22Rv1 (cell line): Measurements from ENCODE around the gene PPP1R3D.
"Not testable (repeated sequence)": the region's sequence is repeated elsewhere in the genome, so short reads cannot be mapped to it uniquely, and the experiment has no call there.

ENCODE experiments used
- H3K27ac ChIP-seq: fragments of 450-650 bp; 2 replicates; pipeline ENCODE4 v1.5.1; 2017
- ZFX ChIP-seq: fragments of 450-650 bp; IDR thresholded peaks from 2 replicates; pipeline ENCODE4 v1.6.1; 2017; ENCODE audit warnings: antibody characterized with exemption, borderline replicate concordance
- TF ChIP-seq, protein P1 (sequence below): fragments of 450-650 bp; IDR thresholded peaks from 2 replicates; pipeline ENCODE4 v1.5.1; 2017; ENCODE audit warnings: mild to moderate bottlenecking

Gene PPP1R3D

DNA sequence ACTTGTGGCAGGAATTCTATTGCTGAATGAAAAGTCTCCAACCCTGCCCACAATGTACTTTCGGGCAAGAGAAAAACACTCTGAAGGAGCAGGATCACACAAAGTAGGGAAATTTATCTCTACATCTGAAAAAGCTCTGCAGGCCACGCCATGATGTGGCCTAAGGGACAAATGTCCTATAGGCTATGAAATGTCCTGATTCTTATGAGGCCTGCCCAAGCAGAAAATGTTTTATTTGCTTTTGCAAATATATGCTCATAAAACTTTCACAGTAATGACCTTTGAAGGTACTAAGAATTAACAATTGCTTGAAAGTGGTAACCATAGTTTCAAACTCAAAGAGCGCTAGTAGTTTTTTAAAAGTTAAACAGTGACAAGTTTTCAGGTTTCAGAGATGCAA, 37.6 kb downstream of the PPP1R3D start:
- no peak for TF ChIP-seq ZFX
- TF ChIP-seq, protein P1, sequence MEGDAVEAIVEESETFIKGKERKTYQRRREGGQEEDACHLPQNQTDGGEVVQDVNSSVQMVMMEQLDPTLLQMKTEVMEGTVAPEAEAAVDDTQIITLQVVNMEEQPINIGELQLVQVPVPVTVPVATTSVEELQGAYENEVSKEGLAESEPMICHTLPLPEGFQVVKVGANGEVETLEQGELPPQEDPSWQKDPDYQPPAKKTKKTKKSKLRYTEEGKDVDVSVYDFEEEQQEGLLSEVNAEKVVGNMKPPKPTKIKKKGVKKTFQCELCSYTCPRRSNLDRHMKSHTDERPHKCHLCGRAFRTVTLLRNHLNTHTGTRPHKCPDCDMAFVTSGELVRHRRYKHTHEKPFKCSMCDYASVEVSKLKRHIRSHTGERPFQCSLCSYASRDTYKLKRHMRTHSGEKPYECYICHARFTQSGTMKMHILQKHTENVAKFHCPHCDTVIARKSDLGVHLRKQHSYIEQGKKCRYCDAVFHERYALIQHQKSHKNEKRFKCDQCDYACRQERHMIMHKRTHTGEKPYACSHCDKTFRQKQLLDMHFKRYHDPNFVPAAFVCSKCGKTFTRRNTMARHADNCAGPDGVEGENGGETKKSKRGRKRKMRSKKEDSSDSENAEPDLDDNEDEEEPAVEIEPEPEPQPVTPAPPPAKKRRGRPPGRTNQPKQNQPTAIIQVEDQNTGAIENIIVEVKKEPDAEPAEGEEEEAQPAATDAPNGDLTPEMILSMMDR, result no peak
- no peak overlapping the region for H3K27ac ChIP-seq

DNA sequence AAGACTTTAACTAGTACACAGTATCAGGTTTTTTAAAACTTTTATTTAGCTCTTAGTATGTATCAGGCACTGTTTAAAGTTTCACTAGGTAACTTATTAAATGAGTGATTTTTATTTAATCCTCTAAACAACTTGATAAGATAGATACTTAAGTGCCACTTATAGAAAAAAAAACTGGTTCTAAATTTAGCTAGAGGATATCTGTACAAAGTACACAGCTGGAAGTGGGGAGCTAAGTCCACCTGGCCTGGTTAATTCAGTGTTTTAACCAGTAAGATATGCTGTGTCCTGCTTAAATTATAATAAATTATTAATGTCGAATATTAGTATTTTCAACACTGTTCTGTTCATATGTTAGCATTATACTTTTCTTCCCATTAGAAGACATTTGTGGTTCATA, 44.2 kb downstream of the PPP1R3D start:
- TF ChIP-seq ZFX, result no peak
- TF ChIP-seq, protein P1, result no peak
- no peak overlapping the region for H3K27ac ChIP-seq

DNA sequence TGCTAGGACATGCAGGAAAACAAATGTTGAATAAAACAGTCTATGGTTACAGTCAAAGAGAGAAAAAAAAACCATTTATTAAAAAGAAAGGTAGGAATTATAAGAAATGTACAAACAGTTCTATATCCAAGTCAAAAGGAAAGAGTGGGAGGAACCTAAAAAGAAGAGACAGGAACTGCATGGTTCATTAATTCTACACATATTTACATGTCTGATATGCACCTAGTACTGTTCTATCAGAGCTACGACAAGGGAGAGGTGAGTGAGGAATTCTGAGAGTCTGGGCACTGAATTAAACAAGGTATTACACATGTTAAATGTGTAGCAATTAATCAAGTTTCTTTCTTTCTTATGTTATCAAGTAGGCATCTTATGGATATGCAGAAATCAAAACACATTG, 48.5 kb downstream of the PPP1R3D start:
- no peak overlapping the region for H3K27ac ChIP-seq
- TF ChIP-seq, protein P1, result no peak
- TF ChIP-seq ZFX, result no peak

DNA sequence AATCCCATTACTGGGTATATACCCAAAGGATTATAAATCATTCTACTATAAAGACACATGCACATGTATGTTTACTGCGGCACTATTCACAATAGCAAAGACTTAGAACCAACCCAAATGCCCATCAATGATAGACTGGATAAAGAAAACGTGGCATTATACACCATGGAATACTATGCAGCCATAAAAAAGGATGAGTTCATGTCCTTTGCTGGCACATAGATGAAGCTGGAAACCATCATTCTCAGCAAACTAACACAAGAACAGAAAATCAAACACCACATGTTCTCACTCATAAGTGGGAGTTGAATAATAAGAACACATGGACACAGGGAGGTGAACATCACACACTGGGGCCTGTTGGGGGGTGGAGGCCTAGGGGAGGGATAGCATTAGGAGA, 50.1 kb downstream of the PPP1R3D start:
- not testable (repeated sequence) for H3K27ac ChIP-seq

DNA sequence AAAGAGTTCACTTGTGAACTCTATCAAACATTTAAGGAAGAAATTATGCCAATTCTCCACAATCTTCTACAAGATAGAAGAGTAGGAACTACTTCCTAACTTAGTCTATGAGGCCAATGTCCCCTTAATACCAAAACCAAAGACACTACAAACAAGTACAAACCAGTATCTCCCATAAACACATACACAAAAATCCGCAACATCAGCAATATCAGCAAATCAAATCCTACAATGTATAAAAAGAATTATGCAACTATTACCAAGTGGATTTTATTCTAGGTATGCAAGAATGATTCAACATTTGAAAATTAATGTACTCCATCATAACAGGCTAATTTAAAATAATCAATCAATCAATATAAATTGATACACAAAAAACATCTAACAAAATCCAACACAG, 52.1 kb downstream of the PPP1R3D start:
- TF ChIP-seq, protein P1, result no peak
- TF ChIP-seq ZFX, result no peak
- no peak overlapping the region for H3K27ac ChIP-seq
